Activated CD8-positive, alpha-beta T cell treated with anti-CD3 and anti-CD28 coated beads for 36 hours (primary cell): Measurements from ENCODE around the gene TRIOBP. TPM values are rescaled to one million over a fixed set of nuclear protein-coding genes. Genes with fewer than 3 reads are reported as not detected.

Experiments used
- ATAC-seq: fragments of 200-7000 bp; cut with Tn5 transposase; one replicate; pipeline ENCODE4 v1.10.0; 2021; ENCODE audit warnings: mild to moderate bottlenecking, moderate library complexity
- CTCF ChIA-PET: fragments of 350-600 bp; sonication (Branson Sonifier 250); formaldehyde crosslinking; loops from one replicate; lab custom pipeline; 2021; ENCODE audit warnings: antibody characterized with exemption; lab: Charles Lee
- POLR2A ChIA-PET: fragments of 350-600 bp; sonication (Branson Sonifier 250); formaldehyde crosslinking; loops from one replicate; lab custom pipeline; 2021; ENCODE audit warnings: antibody characterized with exemption; lab: Charles Lee
- DNase-seq: peaks from one replicate; pipeline ENCODE4 v3.0.0-alpha.2; 2020
- H3K27ac Mint-ChIP-seq: one replicate; pipeline ENCODE4 v1.8.0; 2021; ENCODE audit warnings: mild to moderate bottlenecking, mixed read lengths
- H3K27me3 Mint-ChIP-seq: one replicate; pipeline ENCODE4 v1.8.0; 2021; ENCODE audit warnings: mixed read lengths
- H3K36me3 Mint-ChIP-seq: one replicate; pipeline ENCODE4 v1.8.0; 2021; ENCODE audit warnings: low read depth, mixed read lengths
- H3K4me1 Mint-ChIP-seq: one replicate; pipeline ENCODE4 v1.8.0; 2021; ENCODE audit warnings: low read depth, mixed read lengths
- H3K4me3 Mint-ChIP-seq: one replicate; pipeline ENCODE4 v1.8.0; 2021; ENCODE audit warnings: mild to moderate bottlenecking, moderate library complexity, mixed read lengths
- H3K9me3 Mint-ChIP-seq: one replicate; pipeline ENCODE4 v1.8.0; 2021; ENCODE audit warnings: mixed read lengths
- CTCF ChIP-seq: fragments of 200-600 bp; IDR thresholded peaks from one replicate; pipeline ENCODE4 v1.8.0; 2022; ENCODE audit warnings: antibody characterized with exemption, mild to moderate bottlenecking
- intact Hi-C: fragments of 100-400 bp; cut with micrococcal nuclease; formaldehyde crosslinking; loops from one replicate; pipeline ENCODE4 v1.10.0; 2022
- total RNA-seq, 2 experiments: library from RNA; stranded (reverse); gene quantifications; one replicate each; pipeline ENCODE4 v1.2.3, GENCODE V29; 2021

Gene TRIOBP
- total RNA-seq, 2 experiments from 2014 or later: 17.8 to 20.7 TPM

GRCh38 chr22:37677493-37677974 is 19.3 kb upstream of the TRIOBP start:
- DNase-seq: no peak
- Mint-ChIP-seq H3K4me3 (peak overlapping the region; percentile 77), H3K27me3 (no peaks in the 10 kb centered on the region), H3K4me1 (peaks cover 64% of the 10 kb centered on the region), H3K27ac (peak overlapping the region; percentile 91), H3K9me3 (no peaks in the 10 kb centered on the region), H3K36me3 (peaks cover 4% of the 10 kb centered on the region)
- ATAC-seq: peak; percentile 22
- ChIA-PET POLR2A (interaction anchor here (0.7 to 8.2 kb wide), 10 partner anchors 9 to 69 kb away, joined by 3 to 49 read pairs (median 8); partner anchors contain the start of genes GGA1, NOL12 and PDXP), CTCF (interaction anchor here (1.7 to 68.1 kb wide), 3 partner anchors 16 to 52 kb away, joined by 5 to 1770 read pairs (median 9); partner anchors contain the start of genes GGA1, PDXP and SH3BP1)
- TF ChIP-seq CTCF: no peak
- intact Hi-C loops: loop anchor here (5.0 kb wide), 1 partner anchor 40 kb away; the partner anchor contains the start of gene SH3BP1

GRCh38 chr22:37678372-37678771 is 18.5 kb upstream of the TRIOBP start:
- peaks cover 56% of the 10 kb centered on the region for H3K4me1 Mint-ChIP-seq
- CTCF ChIA-PET: interaction anchor here (1.7 to 68.1 kb wide), 2 partner anchors 17 to 53 kb away, joined by 5 to 1770 read pairs; partner anchors contain the start of genes GGA1 and SH3BP1

GRCh38 chr22:37679670-37680069 is 17.2 kb upstream of the TRIOBP start:
- POLR2A ChIA-PET: no interaction called here
- no peak for ATAC-seq
- CTCF ChIA-PET: interaction anchor here (4.3 to 68.1 kb wide), 3 partner anchors 8 to 54 kb away, joined by 23 to 1770 read pairs (median 74); partner anchors contain the start of genes GGA1, PDXP and SH3BP1
- intact Hi-C loops: loop anchor here (5.0 kb wide), 1 partner anchor 42 kb away; the partner anchor contains the start of gene SH3BP1
- peaks cover 4% of the 10 kb centered on the region for H3K36me3 Mint-ChIP-seq
- H3K9me3 Mint-ChIP-seq: no peaks in the 10 kb centered on the region
- H3K4me3 Mint-ChIP-seq: no peak overlapping the region
- H3K4me1 Mint-ChIP-seq: peaks cover 45% of the 10 kb centered on the region
- DNase-seq: no peak
- no peak for TF ChIP-seq CTCF
- H3K27ac Mint-ChIP-seq: peak overlapping the region; percentile 35
- H3K27me3 Mint-ChIP-seq: no peaks in the 10 kb centered on the region

More at GRCh38 chr22:37678372-37678771, 18.5 kb upstream of the TRIOBP start:
- Mint-ChIP-seq H3K36me3 (peaks cover 4% of the 10 kb centered on the region), H3K9me3 (no peaks in the 10 kb centered on the region), H3K27me3 (no peaks in the 10 kb centered on the region), H3K27ac (peak overlapping the region; percentile 70), H3K4me3 (no peak overlapping the region)
- ATAC-seq: no peak
- POLR2A ChIA-PET: interaction anchor here (0.7 to 3.4 kb wide), 5 partner anchors 8 to 173 kb away, joined by 3 to 13 read pairs (median 3); partner anchors contain the start of gene NOL12
- no peak for DNase-seq
- intact Hi-C loops: loop anchor here (5.0 kb wide), 1 partner anchor 41 kb away; the partner anchor contains the start of gene SH3BP1
- no peak for TF ChIP-seq CTCF

- peak overlapping the region; percentile 35 for H3K27ac Mint-ChIP-seq
- POLR2A ChIA-PET: interaction anchor here (0.8 to 1.7 kb wide), 2 partner anchors 23 to 63 kb away, joined by 4 to 7 read pairs; no protein-coding TSS in a partner anchor
Measured at GRCh38 chr22:37680191-37680851, 16.5 kb upstream of the TRIOBP start.

More at GRCh38 chr22:37680191-37680851, 16.5 kb upstream of the TRIOBP start:
- intact Hi-C loops: no loop called here
- peaks cover 4% of the 10 kb centered on the region for H3K36me3 Mint-ChIP-seq
- CTCF ChIA-PET: interaction anchor here (0.9 to 68.1 kb wide), 6 partner anchors 9 to 113 kb away, joined by 3 to 1770 read pairs (median 20); partner anchors contain the start of genes GGA1, PDXP and SH3BP1
- peaks cover 39% of the 10 kb centered on the region for H3K4me1 Mint-ChIP-seq
- no peak for TF ChIP-seq CTCF
- no peaks in the 10 kb centered on the region for H3K27me3 Mint-ChIP-seq
- DNase-seq: no peak
- no peak for ATAC-seq
- no peaks in the 10 kb centered on the region for H3K9me3 Mint-ChIP-seq
- H3K4me3 Mint-ChIP-seq: no peak overlapping the region
